PC-3 (cell line): ENCODE measurements around the gene SLC35D2.

Source experiments
- CTCF ChIP-seq: fragments of 300-600 bp; sonication (generic); conservative IDR thresholded peaks from 2 replicates; pipeline ENCODE4 v1.5.1; 2017; ENCODE audit warnings: antibody characterized with exemption, low read depth, mild to moderate bottlenecking, low read length
- EZH2phosphoT487 ChIP-seq: fragments of 300-600 bp; sonication (generic); IDR thresholded peaks from 2 replicates; pipeline ENCODE4 v1.6.1; 2018; ENCODE audit warnings: mild to moderate bottlenecking, antibody characterized with exemption, low read length, borderline replicate concordance

- TF ChIP-seq CTCF, result no peak
- no peak for TF ChIP-seq EZH2phosphoT487
Observed at GRCh38 chr9:96360976-96361375, 22.5 kb downstream of the SLC35D2 start.
